ENCODE results near the gene C1orf167. TPM values are rescaled to one million over a fixed set of nuclear protein-coding genes. Genes with fewer than 3 reads are reported as not detected.

C1orf167 gene
- total RNA-seq, 1 experiment from 2014 or later: 0.39 TPM

GRCh38 chr1:11807133-11807532 lies 45.1 kb downstream of the C1orf167 start:
- H3K23ac ChIP-seq (ENCODE audit: insufficient read length, low read depth, low read length): no peak overlapping the region
- no peak overlapping the region for H2BK120ac ChIP-seq (ENCODE audit: low read depth, low read length, poor library complexity, severe bottlenecking)
- H3K23me2 ChIP-seq (ENCODE audit: insufficient read length, low read depth, low read length, poor library complexity, severe bottlenecking): peaks cover 13% of the 10 kb centered on the region
- H3T11ph ChIP-seq (ENCODE audit: low read length): no peak overlapping the region
- peaks cover 24 to 43% (median 33%) of the 10 kb centered on the region in 3 experiments for H3K36me3 Mint-ChIP-seq (ENCODE audit: insufficient read depth in 1 of 3, low read depth in 3 of 3)
- H3K4me3 Mint-ChIP-seq: peak overlapping the region; percentile 98 to 99
- DNase-seq: no peak
- WGBS (ENCODE audit: extremely low coverage, insufficient read length, low lambda C conversion rate): no CpG with 5 or more reads among the region's 2 CpGs
- no peaks in the 10 kb centered on the region for H3K9me3 Mint-ChIP-seq
- no peak overlapping the region for H3K4ac ChIP-seq (ENCODE audit: low read depth, low read length)
- H2BK5ac ChIP-seq (ENCODE audit: insufficient read length, low read length): no peak overlapping the region
- no peak overlapping the region for H4K5ac ChIP-seq (ENCODE audit: insufficient read length, low read depth, low read length)
- no peaks in the 10 kb centered on the region for H3K9me3 ChIP-seq (ENCODE audit: control insufficient read depth, low read depth, low read length)
- no peak overlapping the region for H3K27ac ChIP-seq (ENCODE audit: insufficient read length, low read depth, low read length)
- no peaks in the 10 kb centered on the region for H4K20me1 ChIP-seq (ENCODE audit: control insufficient read depth, insufficient read depth, insufficient read length)
- no peak overlapping the region for H2AFZ ChIP-seq (ENCODE audit: low read length)
- no peaks in the 10 kb centered on the region for H3K27me3 ChIP-seq (ENCODE audit: insufficient read depth, low read length)
- no peak for TF ChIP-seq CTCF (conservative IDR thresholded peaks at IDR 0.05)
- no peak overlapping the region for H4K8ac ChIP-seq (replicated peaks; ENCODE audit: insufficient read length, low read depth, low read length)
- no peak overlapping the region for H2BK20ac ChIP-seq (ENCODE audit: low read depth, low read length, poor library complexity, severe bottlenecking)
- H2BK15ac ChIP-seq (ENCODE audit: low read depth, low read length): no peak overlapping the region
- peaks cover 35 to 43% of the 10 kb centered on the region in 2 experiments for H3K4me1 Mint-ChIP-seq
- H3K27ac Mint-ChIP-seq: peak overlapping the region in 2 of 3 experiments; percentile 91 to 99; a peak in 3 of 7 replicates
- peak overlapping the region; percentile 89 for H3K4me2 ChIP-seq (ENCODE audit: insufficient read depth, insufficient read length, low read length)
- no peak overlapping the region for H4K91ac ChIP-seq (ENCODE audit: insufficient read length, low read depth, low read length)
- H3K56ac ChIP-seq (ENCODE audit: insufficient read length, low read depth, low read length): no peak overlapping the region
- no peak overlapping the region for H3K14ac ChIP-seq (ENCODE audit: insufficient read depth, low read length)
- H3K18ac ChIP-seq (ENCODE audit: insufficient read length, low read depth, low read length): no peak overlapping the region
- H3K9ac ChIP-seq (ENCODE audit: extremely low read depth, insufficient read length, low read length): no peak overlapping the region
- peaks cover 8% of the 10 kb centered on the region; the same call in 1 of the 2 replicates for H3K79me2 ChIP-seq (ENCODE audit: insufficient read depth, low read length)
- H3K27me3 Mint-ChIP-seq (ENCODE audit: low read depth): no peaks in the 10 kb centered on the region; the same call in 1 of the 2 replicates
- peaks cover 3% of the 10 kb centered on the region; the same call in 1 of the 2 replicates for H3K4me1 ChIP-seq (ENCODE audit: insufficient read depth, low read length)
- peaks cover 4% of the 10 kb centered on the region for H3K79me1 ChIP-seq (ENCODE audit: insufficient read depth, low read depth, low read length, poor library complexity, severe bottlenecking)
- no peak overlapping the region for H2AK5ac ChIP-seq (ENCODE audit: insufficient read length, low read length)
- no peak overlapping the region for H2BK12ac ChIP-seq (ENCODE audit: insufficient read length, low read depth, low read length)
